ENCODE measurements around the gene ENPP1. TPM values are rescaled to one million over a fixed set of nuclear protein-coding genes. Genes with fewer than 3 reads are reported as not detected.

Gene ENPP1
- total and polyA plus RNA-seq, 2 donors (not counting 3 experiments of a cell fraction or from before 2014, with no cell fraction given) = 0.36 to 1.4 TPM

DNA sequence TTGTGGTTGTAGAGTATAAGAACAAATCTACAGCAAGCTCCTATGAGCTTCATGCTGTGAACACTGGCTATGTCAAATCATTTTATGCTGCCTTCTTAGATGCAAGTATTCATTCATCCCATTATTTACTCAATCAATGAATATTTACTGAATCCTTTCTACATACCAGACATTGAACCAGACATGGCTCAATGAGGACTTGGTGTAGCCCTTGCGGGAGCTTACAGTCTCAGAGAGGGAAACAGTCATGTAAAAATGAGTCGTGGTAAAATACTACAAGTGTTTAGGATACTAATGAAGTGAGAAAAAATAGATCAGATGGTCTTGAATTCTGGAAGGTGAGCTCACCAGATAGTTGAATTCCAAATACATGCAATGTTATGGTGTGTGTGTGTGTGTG, 44.8 kb upstream of the ENPP1 start:
- H4K20me1 ChIP-seq (replicated peaks; ENCODE audit: control insufficient read depth, extremely low read depth, insufficient read depth, low read length) = no peaks in the 10 kb centered on the region
- TF ChIP-seq MYC (IDR thresholded peaks at IDR 0.05; ENCODE audit: low read depth, low read length) (no peak), POLR2A (IDR thresholded peaks at IDR 0.05; ENCODE audit: low read depth, low read length) (no peak), FOS (IDR thresholded peaks at IDR 0.05; ENCODE audit: borderline replicate concordance, insufficient read depth, low read length) (no peak), POLR2AphosphoS5 (IDR thresholded peaks at IDR 0.05; ENCODE audit: insufficient read depth, low read depth, low read length) (no peak), GATA2 (IDR thresholded peaks at IDR 0.05; ENCODE audit: insufficient read depth, insufficient read length, low read depth, low read length) (no peak), EZH2 (IDR thresholded peaks at IDR 0.05; ENCODE audit: borderline replicate concordance, low read depth, low read length, severe bottlenecking) (no peak), JUN (IDR thresholded peaks at IDR 0.05; ENCODE audit: borderline replicate concordance, insufficient read depth, insufficient read length, low read depth) (no peak)
- TF ChIP-seq, protein P1, sequence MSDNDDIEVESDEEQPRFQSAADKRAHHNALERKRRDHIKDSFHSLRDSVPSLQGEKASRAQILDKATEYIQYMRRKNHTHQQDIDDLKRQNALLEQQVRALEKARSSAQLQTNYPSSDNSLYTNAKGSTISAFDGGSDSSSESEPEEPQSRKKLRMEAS (IDR thresholded peaks at IDR 0.05; ENCODE audit: insufficient read depth, insufficient read length) = no peak
- TF ChIP-seq, protein P2, sequence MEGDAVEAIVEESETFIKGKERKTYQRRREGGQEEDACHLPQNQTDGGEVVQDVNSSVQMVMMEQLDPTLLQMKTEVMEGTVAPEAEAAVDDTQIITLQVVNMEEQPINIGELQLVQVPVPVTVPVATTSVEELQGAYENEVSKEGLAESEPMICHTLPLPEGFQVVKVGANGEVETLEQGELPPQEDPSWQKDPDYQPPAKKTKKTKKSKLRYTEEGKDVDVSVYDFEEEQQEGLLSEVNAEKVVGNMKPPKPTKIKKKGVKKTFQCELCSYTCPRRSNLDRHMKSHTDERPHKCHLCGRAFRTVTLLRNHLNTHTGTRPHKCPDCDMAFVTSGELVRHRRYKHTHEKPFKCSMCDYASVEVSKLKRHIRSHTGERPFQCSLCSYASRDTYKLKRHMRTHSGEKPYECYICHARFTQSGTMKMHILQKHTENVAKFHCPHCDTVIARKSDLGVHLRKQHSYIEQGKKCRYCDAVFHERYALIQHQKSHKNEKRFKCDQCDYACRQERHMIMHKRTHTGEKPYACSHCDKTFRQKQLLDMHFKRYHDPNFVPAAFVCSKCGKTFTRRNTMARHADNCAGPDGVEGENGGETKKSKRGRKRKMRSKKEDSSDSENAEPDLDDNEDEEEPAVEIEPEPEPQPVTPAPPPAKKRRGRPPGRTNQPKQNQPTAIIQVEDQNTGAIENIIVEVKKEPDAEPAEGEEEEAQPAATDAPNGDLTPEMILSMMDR (IDR thresholded peaks at IDR 0.05; ENCODE audit: extremely low read depth in 1 of 2, insufficient read depth in 1 of 2, low read depth in 1 of 2, low read length in 2 of 2) = no peak
- no peak overlapping the region for H3K4me2 ChIP-seq (ENCODE audit: insufficient read depth, low read length)
- POLR2A ChIA-PET = no interaction called here
- intact Hi-C loops (cut with micrococcal nuclease) (no loop called here), dilution Hi-C loops (cut with MboI; ENCODE audit: extremely low pct_ligation_motif_present, low sequenced_read_pairs) (no loop called here)
- peaks cover 2 to 3% of the 10 kb centered on the region in 2 experiments for H3K27me3 ChIP-seq (ENCODE audit: control insufficient read depth in 2 of 2, insufficient read depth in 2 of 2, low read length in 2 of 2)
- H3K4me3 ChIP-seq (replicated peaks in 1 of 3; ENCODE audit: insufficient read depth in 1 of 3, low read depth in 1 of 3, low read length in 3 of 3) = no peak overlapping the region
- H3K79me2 ChIP-seq (ENCODE audit: control insufficient read depth, insufficient read depth, low read length) = no peaks in the 10 kb centered on the region
- no peaks in the 10 kb centered on the region for H3K36me3 ChIP-seq (ENCODE audit: control insufficient read depth in 2 of 2, extremely low read depth in 1 of 2, insufficient read depth in 2 of 2, low read length in 2 of 2)
- H2AFZ ChIP-seq (ENCODE audit: low read depth, low read length) = no peak overlapping the region
- no peaks in the 10 kb centered on the region for H3K9me1 ChIP-seq (replicated peaks; ENCODE audit: control insufficient read depth, extremely low read depth, insufficient read depth, low read length)
- CTCF ChIA-PET = no interaction called here
- H3K4me1 ChIP-seq (ENCODE audit: control insufficient read depth, extremely low read depth, insufficient read depth, low read length) = no peaks in the 10 kb centered on the region
- no peak for DNase-seq (ENCODE audit: low read depth, low spot score)
- BruUV-seq (replicated peaks) = no TSS peak
- no peak overlapping the region for H3K9ac ChIP-seq (replicated peaks; ENCODE audit: extremely low read depth, insufficient read depth, low read length)
- no peaks in the 10 kb centered on the region for H3K9me3 ChIP-seq (replicated peaks; ENCODE audit: control insufficient read depth, insufficient read depth, low read length)
- FAIRE-seq = no peak
- H3K27ac ChIP-seq (ENCODE audit: insufficient read depth, low read depth, low read length) = no peak overlapping the region
